Activated CD4-positive, alpha-beta T cell treated with anti-CD3 and anti-CD28 coated beads, Interleukin-2, amount 10 ng/mL, durations not matched to agents 7 days and 5 days (primary cell): Measurements from ENCODE around the gene AHR. TPM values are rescaled to one million over a fixed set of nuclear protein-coding genes. Genes with fewer than 3 reads are reported as not detected.
"Not testable (repeated sequence)": the region's sequence is repeated elsewhere in the genome, so short reads cannot be mapped to it uniquely, and the experiment has no call there.

Source experiments
- CTCF ChIA-PET: fragments of 350-600 bp; sonication (Branson Sonifier 250); formaldehyde crosslinking; loops from one replicate; lab custom pipeline; 2021; ENCODE audit warnings: antibody characterized with exemption; lab: Charles Lee
- POLR2A ChIA-PET: fragments of 350-600 bp; sonication (Branson Sonifier 250); formaldehyde crosslinking; loops from one replicate; lab custom pipeline; 2021; ENCODE audit warnings: antibody characterized with exemption; lab: Charles Lee
- DNase-seq: peaks from one replicate; pipeline ENCODE4 v3.0.0-alpha.2; 2020
- H3K27ac Mint-ChIP-seq: one replicate; pipeline ENCODE4 v1.8.0; 2021; ENCODE audit warnings: mild to moderate bottlenecking, moderate library complexity, mixed read lengths
- H3K27me3 Mint-ChIP-seq: one replicate; pipeline ENCODE4 v1.8.0; 2021; ENCODE audit warnings: mixed read lengths
- H3K36me3 Mint-ChIP-seq: one replicate; pipeline ENCODE4 v1.8.0; 2021; ENCODE audit warnings: low read depth, mixed read lengths
- H3K4me1 Mint-ChIP-seq: one replicate; pipeline ENCODE4 v1.8.0; 2021; ENCODE audit warnings: mixed read lengths
- H3K4me3 Mint-ChIP-seq: one replicate; pipeline ENCODE4 v1.8.0; 2021; ENCODE audit warnings: mild to moderate bottlenecking, moderate library complexity, mixed read lengths
- H3K9me3 Mint-ChIP-seq: one replicate; pipeline ENCODE4 v1.8.0; 2021; ENCODE audit warnings: mixed read lengths
- total RNA-seq, 2 experiments: library from RNA; stranded (reverse); gene quantifications; one replicate each; pipeline ENCODE4 v1.2.3, GENCODE V29; 2021

AHR gene
- total RNA-seq, 2 experiments from 2014 or later: 31.5 to 45.4 TPM

DNA sequence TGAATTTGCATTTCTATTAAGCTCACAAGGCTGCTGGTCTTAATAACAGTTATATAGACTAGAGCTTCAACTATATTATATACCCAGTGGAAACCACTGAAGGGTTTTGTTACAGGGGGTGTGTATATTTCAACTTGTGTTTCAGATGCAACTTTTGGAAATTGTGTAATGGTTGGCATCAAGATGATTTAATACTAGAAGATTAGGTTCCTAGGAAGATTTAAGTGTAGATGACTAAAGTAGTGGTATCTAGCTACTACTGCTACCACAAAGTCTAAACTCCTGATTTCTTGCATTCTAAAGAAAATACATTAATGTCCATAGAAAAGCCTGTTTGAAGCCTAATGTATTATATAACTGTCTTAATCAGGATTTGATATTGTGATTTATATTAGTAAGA lies 30.2 kb downstream of the AHR start:
- no peak for DNase-seq
- ChIA-PET POLR2A (no interaction called here), CTCF (no interaction called here)

DNA sequence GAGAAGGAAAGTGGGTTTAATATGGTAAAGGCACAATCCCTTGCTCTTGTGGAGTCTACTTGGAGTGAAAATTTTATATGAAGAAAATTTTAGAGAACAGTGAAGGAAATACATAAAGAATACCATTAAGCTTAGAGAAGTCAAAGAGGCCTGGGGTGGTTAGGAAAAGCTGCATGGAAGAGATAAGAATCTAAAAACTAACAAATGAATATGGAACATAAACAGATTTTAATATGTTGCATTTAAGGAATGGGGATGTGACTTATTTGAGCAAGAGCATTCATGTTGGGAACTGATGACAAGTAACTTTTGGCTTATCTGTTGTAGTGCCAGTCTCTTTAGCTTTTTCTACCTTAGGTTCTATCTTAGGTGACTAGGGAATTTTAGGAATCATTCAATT lies 31.0 kb downstream of the AHR start:
- ChIA-PET POLR2A (no interaction called here), CTCF (no interaction called here)
- H3K4me1 Mint-ChIP-seq: no peaks in the 10 kb centered on the region
- no peaks in the 10 kb centered on the region for H3K9me3 Mint-ChIP-seq
- peaks cover 33% of the 10 kb centered on the region for H3K36me3 Mint-ChIP-seq
- no peak overlapping the region for H3K27ac Mint-ChIP-seq
- no peak overlapping the region for H3K4me3 Mint-ChIP-seq
- no peak for DNase-seq
- no peaks in the 10 kb centered on the region for H3K27me3 Mint-ChIP-seq

More for the DNA sequence above, 30.2 kb downstream of the AHR start:
- no peak overlapping the region for H3K4me3 Mint-ChIP-seq
- no peaks in the 10 kb centered on the region for H3K9me3 Mint-ChIP-seq
- H3K27ac Mint-ChIP-seq: no peak overlapping the region
- H3K27me3 Mint-ChIP-seq: no peaks in the 10 kb centered on the region
- peaks cover 26% of the 10 kb centered on the region for H3K36me3 Mint-ChIP-seq
- H3K4me1 Mint-ChIP-seq: no peaks in the 10 kb centered on the region

GRCh38 chr7:17331891-17332501 lies 33.5 kb downstream of the AHR start:
- Mint-ChIP-seq H3K27ac (no peak overlapping the region), H3K9me3 (no peaks in the 10 kb centered on the region), H3K36me3 (peaks cover 39% of the 10 kb centered on the region), H3K4me1 (no peaks in the 10 kb centered on the region), H3K4me3 (no peak overlapping the region), H3K27me3 (no peaks in the 10 kb centered on the region)
- CTCF ChIA-PET: no interaction called here
- no peak for DNase-seq
- POLR2A ChIA-PET: no interaction called here

- H3K27ac Mint-ChIP-seq: no peak overlapping the region
- no peak for DNase-seq
- CTCF ChIA-PET: interaction anchor here (0.7 kb wide), 1 partner anchor 323 kb away, joined by 3 read pairs; no protein-coding TSS in a partner anchor
- peaks cover 43% of the 10 kb centered on the region for H3K36me3 Mint-ChIP-seq
- no peaks in the 10 kb centered on the region for H3K27me3 Mint-ChIP-seq
- peaks cover 2% of the 10 kb centered on the region for H3K9me3 Mint-ChIP-seq
- H3K4me3 Mint-ChIP-seq: no peak overlapping the region
- no peaks in the 10 kb centered on the region for H3K4me1 Mint-ChIP-seq
- POLR2A ChIA-PET: no interaction called here
Measured at GRCh38 chr7:17333221-17333620, 34.8 kb downstream of the AHR start.

DNA sequence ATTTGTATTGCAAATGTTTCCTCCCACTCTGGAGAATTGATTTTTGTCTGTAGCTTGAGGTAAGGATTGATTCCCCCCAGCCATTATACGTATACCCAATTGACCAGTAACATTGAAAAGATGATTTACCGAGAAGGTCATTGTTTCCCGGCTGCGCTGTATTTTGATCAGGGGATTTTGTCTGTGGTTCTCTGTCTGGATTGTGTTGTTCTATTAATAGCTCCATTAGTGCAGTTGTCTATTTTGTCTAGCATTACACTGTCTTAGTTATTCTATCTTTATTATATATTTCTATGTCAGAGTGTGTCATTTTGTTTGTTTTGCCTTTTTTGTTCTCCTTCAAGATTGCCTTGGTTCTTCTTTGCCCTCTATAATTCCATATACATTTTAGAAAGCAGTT lies 37.7 kb downstream of the AHR start:
- Mint-ChIP-seq H3K27ac (no peak overlapping the region), H3K27me3 (no peaks in the 10 kb centered on the region), H3K4me1 (no peaks in the 10 kb centered on the region), H3K9me3 (peaks cover 2% of the 10 kb centered on the region), H3K36me3 (peaks cover 51% of the 10 kb centered on the region), H3K4me3 (no peak overlapping the region)
- DNase-seq: no peak
- CTCF ChIA-PET: interaction anchor here (1.4 kb wide), 1 partner anchor 353 kb away, joined by 3 read pairs; no protein-coding TSS in a partner anchor
- POLR2A ChIA-PET: no interaction called here

- Mint-ChIP-seq H3K27me3 (no peaks in the 10 kb centered on the region), H3K4me3 (no peak overlapping the region), H3K9me3 (peaks cover 2% of the 10 kb centered on the region), H3K27ac (no peak overlapping the region), H3K4me1 (peaks cover 10% of the 10 kb centered on the region), H3K36me3 (peaks cover 44% of the 10 kb centered on the region)
- ChIA-PET POLR2A (no interaction called here), CTCF (no interaction called here)
- DNase-seq: no peak
Measured at GRCh38 chr7:17339139-17339538, 40.7 kb downstream of the AHR start.

DNA sequence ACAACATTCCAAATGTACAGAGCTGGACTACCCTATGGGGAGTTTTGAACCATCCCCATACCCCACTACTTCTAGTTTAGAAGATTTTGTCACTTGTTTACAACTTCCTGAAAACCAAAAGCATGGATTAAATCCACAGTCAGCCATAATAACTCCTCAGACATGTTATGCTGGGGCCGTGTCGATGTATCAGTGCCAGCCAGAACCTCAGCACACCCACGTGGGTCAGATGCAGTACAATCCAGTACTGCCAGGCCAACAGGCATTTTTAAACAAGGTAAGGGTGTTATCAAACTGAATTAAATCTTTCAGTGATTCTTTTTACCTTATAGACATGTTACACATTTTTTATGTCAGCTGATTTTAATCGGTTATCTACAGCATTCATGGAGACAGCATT lies 41.5 kb downstream of the AHR start:
- Mint-ChIP-seq H3K4me1 (peaks cover 10% of the 10 kb centered on the region), H3K27me3 (no peaks in the 10 kb centered on the region), H3K4me3 (no peak overlapping the region), H3K27ac (no peak overlapping the region), H3K36me3 (peaks cover 42% of the 10 kb centered on the region), H3K9me3 (peaks cover 2% of the 10 kb centered on the region)
- POLR2A ChIA-PET: no interaction called here
- no peak for DNase-seq
- CTCF ChIA-PET: no interaction called here

GRCh38 chr7:17340655-17341054 lies 42.2 kb downstream of the AHR start:
- Mint-ChIP-seq H3K4me3 (no peak overlapping the region), H3K9me3 (peaks cover 2% of the 10 kb centered on the region), H3K27me3 (no peaks in the 10 kb centered on the region), H3K4me1 (peaks cover 10% of the 10 kb centered on the region), H3K36me3 (peaks cover 38% of the 10 kb centered on the region), H3K27ac (no peak overlapping the region)
- ChIA-PET CTCF (interaction anchor here (0.7 kb wide), 1 partner anchor 73 kb away, joined by 4 read pairs; no protein-coding TSS in a partner anchor), POLR2A (no interaction called here)
- DNase-seq: no peak

DNA sequence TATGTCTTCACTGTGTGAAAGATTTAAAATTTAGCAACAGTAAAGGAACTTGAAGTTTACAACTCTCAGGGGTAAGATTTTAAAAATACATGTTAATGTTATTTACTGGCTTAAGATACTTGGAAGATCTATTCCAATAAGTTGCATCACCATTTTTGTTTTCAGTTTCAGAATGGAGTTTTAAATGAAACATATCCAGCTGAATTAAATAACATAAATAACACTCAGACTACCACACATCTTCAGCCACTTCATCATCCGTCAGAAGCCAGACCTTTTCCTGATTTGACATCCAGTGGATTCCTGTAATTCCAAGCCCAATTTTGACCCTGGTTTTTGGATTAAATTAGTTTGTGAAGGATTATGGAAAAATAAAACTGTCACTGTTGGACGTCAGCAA lies 44.3 kb downstream of the AHR start:
- no peak for DNase-seq
- ChIA-PET CTCF (no interaction called here), POLR2A (no interaction called here)
- H3K4me3 Mint-ChIP-seq: no peak overlapping the region
- H3K27me3 Mint-ChIP-seq: no peaks in the 10 kb centered on the region
- H3K27ac Mint-ChIP-seq: no peak overlapping the region
- H3K9me3 Mint-ChIP-seq: peaks cover 4% of the 10 kb centered on the region
- H3K4me1 Mint-ChIP-seq: peaks cover 10% of the 10 kb centered on the region
- H3K36me3 Mint-ChIP-seq: peaks cover 34% of the 10 kb centered on the region

GRCh38 chr7:17347401-17347800 lies 48.9 kb downstream of the AHR start:
- POLR2A ChIA-PET: interaction anchor here (0.6 kb wide), 1 partner anchor 17 kb away, joined by 4 read pairs; no protein-coding TSS in a partner anchor
- no peak overlapping the region for H3K27ac Mint-ChIP-seq

GRCh38 chr7:17348932-17349331 lies 50.5 kb downstream of the AHR start:
- CTCF ChIA-PET, DNase-seq, H3K4me3 Mint-ChIP-seq, H3K4me1 Mint-ChIP-seq, H3K27me3 Mint-ChIP-seq, POLR2A ChIA-PET: not testable (repeated sequence)
- Mint-ChIP-seq H3K36me3 (peaks cover 52% of the 10 kb centered on the region), H3K27ac (peak overlapping the region; percentile 54), H3K9me3 (peaks cover 32% of the 10 kb centered on the region)

More at GRCh38 chr7:17347401-17347800, 48.9 kb downstream of the AHR start:
- peaks cover 32% of the 10 kb centered on the region for H3K9me3 Mint-ChIP-seq
- H3K4me3 Mint-ChIP-seq: no peak overlapping the region
- CTCF ChIA-PET: no interaction called here
- no peak for DNase-seq
- peaks cover 7% of the 10 kb centered on the region for H3K4me1 Mint-ChIP-seq
- peaks cover 49% of the 10 kb centered on the region for H3K36me3 Mint-ChIP-seq
- H3K27me3 Mint-ChIP-seq: no peaks in the 10 kb centered on the region

GRCh38 chr7:17350321-17350720 lies 51.9 kb downstream of the AHR start:
- DNase-seq, CTCF ChIA-PET, H3K27me3 Mint-ChIP-seq, H3K27ac Mint-ChIP-seq, POLR2A ChIA-PET, H3K4me1 Mint-ChIP-seq, H3K4me3 Mint-ChIP-seq: not testable (repeated sequence)
- H3K36me3 Mint-ChIP-seq: peaks cover 56% of the 10 kb centered on the region
- H3K9me3 Mint-ChIP-seq: peaks cover 32% of the 10 kb centered on the region

DNA sequence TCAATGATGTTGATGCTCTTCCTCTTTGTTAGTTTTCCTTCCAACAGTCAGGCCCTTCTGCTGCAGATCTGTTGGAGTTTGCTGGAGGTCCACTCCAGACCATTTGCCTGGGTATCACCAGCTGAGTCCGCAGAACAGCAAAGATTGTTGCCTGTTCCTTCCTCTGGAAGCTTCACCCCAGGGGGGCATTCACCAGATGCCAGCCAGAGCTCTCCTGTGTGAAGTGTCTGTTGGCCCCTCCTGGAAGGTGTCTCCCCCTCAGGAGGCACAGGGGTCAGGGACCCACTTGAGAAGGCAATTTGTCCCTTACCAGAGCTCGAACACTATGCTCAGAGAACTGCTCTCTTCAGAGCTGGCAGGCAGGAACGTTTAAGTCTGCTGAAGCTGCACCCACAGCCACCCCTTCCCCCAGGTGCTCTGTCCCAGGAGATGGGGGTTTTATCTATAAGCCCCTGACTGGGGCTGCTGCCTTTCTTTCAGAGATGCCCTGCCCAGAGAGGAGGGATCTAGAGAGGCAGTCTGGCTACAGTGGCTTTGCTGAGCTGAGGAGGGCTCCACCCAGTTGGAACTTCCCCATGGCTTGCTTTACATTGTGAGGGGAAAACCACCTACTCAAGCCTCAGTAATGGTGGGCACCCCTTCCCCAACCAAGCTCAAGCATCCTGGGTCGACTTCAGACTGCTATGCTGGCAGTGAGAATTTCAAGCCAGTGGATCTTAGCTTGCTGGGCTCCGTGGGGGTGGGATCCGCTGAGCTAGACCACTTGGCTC lies 55.4 kb downstream of the AHR start:
- Mint-ChIP-seq H3K36me3 (peaks cover 51% of the 10 kb centered on the region), H3K9me3 (peaks cover 25% of the 10 kb centered on the region)
- DNase-seq, H3K27me3 Mint-ChIP-seq, CTCF ChIA-PET, H3K4me1 Mint-ChIP-seq, POLR2A ChIA-PET, H3K4me3 Mint-ChIP-seq, H3K27ac Mint-ChIP-seq: not testable (repeated sequence)
